Cardiac muscle cell (in vitro differentiated cells and primary cell): ENCODE measurements around the gene GRM1. TPM values are rescaled to one million over a fixed set of nuclear protein-coding genes. Genes with fewer than 3 reads are reported as not detected.

ENCODE experiments used
- DNase-seq, 2 donors: peaks; one replicate each; pipeline versions ENCODE4 v3.0.0 to v3.0.0-alpha.2; 2010 to 2017; ENCODE audit warnings: low read depth in 1 of 2, low spot score in 1 of 2
- H3K27ac ChIP-seq: fragments of 200-600 bp; sonication (generic); 2 replicates; pipeline ENCODE4 v1.5.1; 2016
- H3K27me3 ChIP-seq: fragments of 200-600 bp; sonication (generic); 2 replicates; pipeline ENCODE4 v1.6.0; 2016; ENCODE audit warnings: control low read depth
- H3K36me3 ChIP-seq: fragments of 200-600 bp; sonication (generic); 2 replicates; pipeline ENCODE4 v1.5.1; 2016; ENCODE audit warnings: control low read depth
- H3K4me1 ChIP-seq: fragments of 200-600 bp; sonication (generic); 2 replicates; pipeline ENCODE4 v1.8.1; 2017; ENCODE audit warnings: low read depth, mild to moderate bottlenecking, mixed run types
- H3K4me3 ChIP-seq: fragments of 200-600 bp; sonication (generic); 2 replicates; pipeline ENCODE4 v1.5.1; 2016; ENCODE audit warnings: mild to moderate bottlenecking
- H3K9me3 ChIP-seq: fragments of 200-600 bp; sonication (generic); 2 replicates; pipeline ENCODE4 v1.5.1; 2017; ENCODE audit warnings: low read depth, mild to moderate bottlenecking, control low read depth
- CTCF ChIP-seq: IDR thresholded peaks from 2 replicates; pipeline ENCODE4 v1.5.1; 2012; ENCODE audit warnings: low read depth, mild to moderate bottlenecking, low read length
- polyA plus RNA-seq: library from polyadenylated mRNA; unstranded; fragments of >200 nt; fragmentation: Nextera tagmentation; extraction: Ambion mirVana; gene quantifications from 2 replicates; pipeline ENCODE4 v1.2.1, GENCODE V29; 2016
- total RNA-seq: library from RNA; depleted of rRNA; stranded (reverse); fragments of >200 nt; gene quantifications from 2 replicates; pipeline ENCODE4 v1.2.3, GENCODE V29; 2016

GRM1 gene
- total and polyA plus RNA-seq, 2 experiments from 2014 or later: 0.54 TPM; not detected in 1

GRCh38 chr6:146027586-146028251 is 1.1 kb upstream of the GRM1 start:
- no peak overlapping the region for H3K27ac ChIP-seq
- H3K27me3 ChIP-seq: peaks cover 60% of the 10 kb centered on the region
- H3K9me3 ChIP-seq: no peaks in the 10 kb centered on the region
- no peaks in the 10 kb centered on the region for H3K4me1 ChIP-seq
- H3K4me3 ChIP-seq: peak overlapping the region; percentile 11
- TF ChIP-seq CTCF: peak; percentile 13
- no peaks in the 10 kb centered on the region for H3K36me3 ChIP-seq
- peak in 1 of 2 donors; percentile 30 for DNase-seq

- Histone ChIP-seq H3K27me3 (peaks cover 63% of the 10 kb centered on the region), H3K27ac (no peak overlapping the region), H3K4me1 (no peaks in the 10 kb centered on the region), H3K36me3 (no peaks in the 10 kb centered on the region), H3K9me3 (no peaks in the 10 kb centered on the region), H3K4me3 (peak overlapping the region; percentile 5)
- no peak for TF ChIP-seq CTCF
- peak; percentile 75 to 87 for DNase-seq
Observed at GRCh38 chr6:146028252-146028795, 538 bp upstream of the GRM1 start.

- Histone ChIP-seq H3K4me1 (no peaks in the 10 kb centered on the region), H3K27me3 (peaks cover 71% of the 10 kb centered on the region), H3K36me3 (no peaks in the 10 kb centered on the region), H3K9me3 (no peaks in the 10 kb centered on the region), H3K4me3 (no peak overlapping the region), H3K27ac (no peak overlapping the region)
- no peak for DNase-seq
- no peak for TF ChIP-seq CTCF
Observed at GRCh38 chr6:146029573-146030184, 817 bp downstream of the GRM1 start.

GRCh38 chr6:146032387-146032786 is 3.5 kb downstream of the GRM1 start:
- Histone ChIP-seq H3K9me3 (no peaks in the 10 kb centered on the region), H3K4me1 (no peaks in the 10 kb centered on the region), H3K4me3 (no peak overlapping the region), H3K36me3 (no peaks in the 10 kb centered on the region), H3K27ac (no peak overlapping the region), H3K27me3 (peaks cover 63% of the 10 kb centered on the region)
- DNase-seq: no peak
- TF ChIP-seq CTCF: no peak

GRCh38 chr6:146040360-146040759 is 11.5 kb downstream of the GRM1 start:
- Histone ChIP-seq H3K9me3 (no peaks in the 10 kb centered on the region), H3K36me3 (no peaks in the 10 kb centered on the region), H3K4me1 (no peaks in the 10 kb centered on the region), H3K27ac (no peak overlapping the region), H3K27me3 (no peaks in the 10 kb centered on the region), H3K4me3 (no peak overlapping the region)
- DNase-seq: no peak
- TF ChIP-seq CTCF: no peak
